Endothelial cell of umbilical vein (primary cell): ENCODE data around the gene RPA1. TPM values are rescaled to one million over a fixed set of nuclear protein-coding genes. Genes with fewer than 3 reads are reported as not detected.

Experiments
- BruUV-seq: library from RNA; stranded (reverse); fragments of 400-500 nt; replicated peaks from 2 replicates; lab custom pipeline; 2021; lab: Mats Ljungman, UMichigan
- CTCF ChIA-PET: fragments of 300-600, 350-600 bp; sonication (Branson Sonifier 250); formaldehyde crosslinking; loops from one replicate; lab custom pipeline; 2021; ENCODE audit warnings: antibody characterized with exemption, inconsistent platforms; lab: Charles Lee
- POLR2A ChIA-PET: fragments of 300-600, 350-600 bp; sonication (Branson Sonifier 250); formaldehyde crosslinking; loops from one replicate; lab custom pipeline; 2021; ENCODE audit warnings: antibody characterized with exemption, inconsistent platforms; lab: Charles Lee
- DNase-seq: peaks from one replicate; pipeline ENCODE4 v3.0.0-alpha.2; 2011; ENCODE audit warnings: low read depth, low spot score
- FAIRE-seq: peaks from 2 replicates; lab custom pipeline; 2011; peaks lifted over from hg19 to GRCh38; lab: Jason Lieb, UNC
- H2AFZ ChIP-seq: 2 replicates; pipeline ENCODE4 v1.6.0; 2012; ENCODE audit warnings: low read depth, low read length, control low read depth, inconsistent platforms
- H3K27ac ChIP-seq: 2 replicates; pipeline ENCODE4 v1.5.1; 2011; ENCODE audit warnings: low read depth, mild to moderate bottlenecking, control low read depth, low read length, moderate library complexity; ENCODE audit not compliant: insufficient read depth
- H3K27me3 ChIP-seq, 2 experiments: 2 replicates each; pipeline versions ENCODE4 v1.6.0 to v1.6.1; 2011; ENCODE audit warnings: low read length in 2 of 2, mixed read lengths in 1 of 2; ENCODE audit not compliant: control insufficient read depth in 2 of 2, insufficient read depth in 2 of 2
- H3K36me3 ChIP-seq, 2 experiments: 2 replicates in 1 of 2; 3 replicates in 1 of 2; pipeline ENCODE4 v1.5.1; 2011; ENCODE audit warnings: low read length in 2 of 2, mild to moderate bottlenecking in 1 of 2, moderate library complexity in 1 of 2; ENCODE audit not compliant: control insufficient read depth in 2 of 2, insufficient read depth in 2 of 2; ENCODE audit errors: extremely low read depth in 1 of 2
- H3K4me1 ChIP-seq: 3 replicates; pipeline ENCODE4 v1.5.1; 2011; ENCODE audit warnings: mild to moderate bottlenecking, low read length; ENCODE audit not compliant: control insufficient read depth, insufficient read depth; ENCODE audit errors: extremely low read depth
- H3K4me2 ChIP-seq: 2 replicates; pipeline ENCODE4 v1.6.1; 2011; ENCODE audit warnings: low read length, control low read depth, mixed read lengths; ENCODE audit not compliant: insufficient read depth
- H3K4me3 ChIP-seq, 3 experiments: fragments of 200-600 bp in 1 of 3; sonication (generic), shearing (Covaris generic) in 1 of 3; replicated peaks in 1 of 3; 2 replicates each; pipeline ENCODE4 v1.5.1; 2011 to 2016; ENCODE audit warnings: control low read depth in 3 of 3, low read length in 3 of 3, mild to moderate bottlenecking in 2 of 3, inconsistent platforms in 1 of 3, low read depth in 1 of 3, moderate library complexity in 1 of 3; ENCODE audit not compliant: insufficient read depth in 1 of 3
- H3K79me2 ChIP-seq: 2 replicates; pipeline ENCODE4 v1.6.0; 2012; ENCODE audit warnings: low read length, inconsistent platforms; ENCODE audit not compliant: control insufficient read depth, insufficient read depth
- H3K9ac ChIP-seq: replicated peaks from 2 replicates; pipeline ENCODE3; 2011; ENCODE audit warnings: low read length, control low read depth; ENCODE audit not compliant: insufficient read depth; ENCODE audit errors: extremely low read depth
- H3K9me1 ChIP-seq: replicated peaks from 3 replicates; pipeline ENCODE4 v1.6.0; 2011; ENCODE audit warnings: mild to moderate bottlenecking, low read length; ENCODE audit not compliant: control insufficient read depth, insufficient read depth; ENCODE audit errors: extremely low read depth
- H3K9me3 ChIP-seq: replicated peaks from 2 replicates; pipeline ENCODE4 v1.5.1; 2012; ENCODE audit warnings: low read length, inconsistent platforms; ENCODE audit not compliant: control insufficient read depth, insufficient read depth
- H4K20me1 ChIP-seq: replicated peaks from 2 replicates; pipeline ENCODE3; 2011; ENCODE audit warnings: mild to moderate bottlenecking, low read length; ENCODE audit not compliant: control insufficient read depth, insufficient read depth; ENCODE audit errors: extremely low read depth
- EZH2 ChIP-seq: IDR thresholded peaks from 2 replicates; pipeline ENCODE4 v1.6.1; 2012; ENCODE audit warnings: borderline replicate concordance, low read depth, mild to moderate bottlenecking, moderate library complexity, low read length, inconsistent platforms; ENCODE audit not compliant: severe bottlenecking
- FOS ChIP-seq: IDR thresholded peaks from 2 replicates; pipeline ENCODE4 v1.6.1; 2011; ENCODE audit warnings: mild to moderate bottlenecking, low read length, moderate library complexity, borderline replicate concordance; ENCODE audit not compliant: insufficient read depth
- GATA2 ChIP-seq: IDR thresholded peaks from 2 replicates; pipeline ENCODE4 v1.7.0; 2011; ENCODE audit warnings: low read depth, mild to moderate bottlenecking, moderate library complexity, mixed read lengths, low read length; ENCODE audit not compliant: insufficient read length, insufficient read depth
- JUN ChIP-seq: IDR thresholded peaks from 2 replicates; pipeline ENCODE4 v1.6.1; 2011; ENCODE audit warnings: borderline replicate concordance, low read depth; ENCODE audit not compliant: insufficient read length, insufficient read depth
- MYC ChIP-seq: IDR thresholded peaks from one replicate; pipeline ENCODE4 v1.6.1; 2011; ENCODE audit warnings: mild to moderate bottlenecking, low read depth, low read length
- POLR2A ChIP-seq: IDR thresholded peaks from 2 replicates; pipeline ENCODE4 v1.6.1; 2012; ENCODE audit warnings: low read depth, mild to moderate bottlenecking, control low read depth, low read length
- POLR2AphosphoS5 ChIP-seq: IDR thresholded peaks from 2 replicates; pipeline ENCODE4 v1.6.1; 2012; ENCODE audit warnings: low read depth, mild to moderate bottlenecking, control low read depth, low read length, moderate library complexity; ENCODE audit not compliant: insufficient read depth
- dilution Hi-C: fragments of 300-500 bp; cut with MboI; formaldehyde crosslinking; loops from one replicate; pipeline ENCODE4 v1.15.0; 2019; ENCODE audit warnings: low sequenced_read_pairs; ENCODE audit not compliant: extremely low pct_ligation_motif_present
- intact Hi-C: fragments of 100-400 bp; cut with micrococcal nuclease; formaldehyde crosslinking; loops from one replicate; pipeline ENCODE4 v1.10.0; 2022
- polyA plus RNA-seq, 4 experiments: library from polyadenylated mRNA; depleted of rRNA in 3 of 4; stranded (reverse) in 3 of 4; unstranded in 1 of 4; fragments of >200 nt; gene quantifications; 2 replicates each; pipeline versions ENCODE4 v1.2.1 to v1.2.3, GENCODE V29; 2011 to 2012; ENCODE audit warnings: missing spikeins in 1 of 4
- total RNA-seq: library from RNA; stranded (reverse); gene quantifications from 2 replicates; pipeline ENCODE4 v1.2.3, GENCODE V29; 2021
- TF ChIP-seq, protein P1 (sequence below), 2 donors: IDR thresholded peaks; 1 replicate in 1 of 2; 2 replicates in 1 of 2; pipeline ENCODE4 v1.5.1; 2011; ENCODE audit warnings: low read length in 2 of 2, mild to moderate bottlenecking in 2 of 2, moderate library complexity in 2 of 2, control low read depth in 1 of 2, inconsistent platforms in 1 of 2, low read depth in 1 of 2; ENCODE audit not compliant: insufficient read depth in 1 of 2; ENCODE audit errors: extremely low read depth in 1 of 2
- TF ChIP-seq, protein P2 (sequence below): IDR thresholded peaks from 2 replicates; pipeline ENCODE4 v1.6.1; 2011; ENCODE audit not compliant: insufficient read depth, insufficient read length

The RPA1 gene
- total and polyA plus RNA-seq, 2 donors (not counting 3 experiments of a cell fraction or from before 2014, with no cell fraction given), result 50.5 to 123 TPM

DNA sequence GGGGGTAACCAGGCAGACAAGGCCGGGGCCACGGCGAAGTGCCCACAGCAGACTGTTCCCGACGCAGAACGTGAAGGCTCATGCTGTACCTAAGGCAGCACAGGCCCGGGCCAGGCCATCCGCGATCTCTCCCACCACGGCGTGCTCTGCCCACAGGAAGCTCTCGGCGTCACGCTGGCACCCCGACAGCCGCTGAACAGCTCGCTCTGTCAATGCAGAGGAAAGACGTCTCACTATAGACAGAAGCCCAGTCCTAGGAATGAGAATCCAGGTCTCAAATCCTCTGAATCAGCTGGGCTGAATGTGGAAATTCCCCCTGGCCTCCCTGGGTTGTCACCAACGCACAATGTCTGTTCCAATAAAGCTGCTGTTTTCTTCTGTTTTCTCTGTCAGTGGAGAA, 46.5 kb upstream of the RPA1 start:
- H2AFZ ChIP-seq, result no peak overlapping the region
- TF ChIP-seq MYC, result no peak
- TF ChIP-seq POLR2AphosphoS5, result no peak
- no peak for TF ChIP-seq JUN
- no peak for TF ChIP-seq FOS
- no peak for TF ChIP-seq POLR2A
- TF ChIP-seq, protein P1, sequence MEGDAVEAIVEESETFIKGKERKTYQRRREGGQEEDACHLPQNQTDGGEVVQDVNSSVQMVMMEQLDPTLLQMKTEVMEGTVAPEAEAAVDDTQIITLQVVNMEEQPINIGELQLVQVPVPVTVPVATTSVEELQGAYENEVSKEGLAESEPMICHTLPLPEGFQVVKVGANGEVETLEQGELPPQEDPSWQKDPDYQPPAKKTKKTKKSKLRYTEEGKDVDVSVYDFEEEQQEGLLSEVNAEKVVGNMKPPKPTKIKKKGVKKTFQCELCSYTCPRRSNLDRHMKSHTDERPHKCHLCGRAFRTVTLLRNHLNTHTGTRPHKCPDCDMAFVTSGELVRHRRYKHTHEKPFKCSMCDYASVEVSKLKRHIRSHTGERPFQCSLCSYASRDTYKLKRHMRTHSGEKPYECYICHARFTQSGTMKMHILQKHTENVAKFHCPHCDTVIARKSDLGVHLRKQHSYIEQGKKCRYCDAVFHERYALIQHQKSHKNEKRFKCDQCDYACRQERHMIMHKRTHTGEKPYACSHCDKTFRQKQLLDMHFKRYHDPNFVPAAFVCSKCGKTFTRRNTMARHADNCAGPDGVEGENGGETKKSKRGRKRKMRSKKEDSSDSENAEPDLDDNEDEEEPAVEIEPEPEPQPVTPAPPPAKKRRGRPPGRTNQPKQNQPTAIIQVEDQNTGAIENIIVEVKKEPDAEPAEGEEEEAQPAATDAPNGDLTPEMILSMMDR (IDR thresholded peaks at IDR 0.05; ENCODE audit: extremely low read depth in 1 of 2, insufficient read depth in 1 of 2, low read depth in 1 of 2, low read length in 2 of 2), result no peak
- no peak for TF ChIP-seq GATA2
- TF ChIP-seq EZH2, result no peak
- TF ChIP-seq, protein P2, sequence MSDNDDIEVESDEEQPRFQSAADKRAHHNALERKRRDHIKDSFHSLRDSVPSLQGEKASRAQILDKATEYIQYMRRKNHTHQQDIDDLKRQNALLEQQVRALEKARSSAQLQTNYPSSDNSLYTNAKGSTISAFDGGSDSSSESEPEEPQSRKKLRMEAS, result no peak
- H3K4me1 ChIP-seq, result peaks cover 21% of the 10 kb centered on the region
- ChIA-PET CTCF (interaction anchor here (0.8 to 8.8 kb wide), 28 partner anchors 10 to 209 kb away, joined by 3 to 262 read pairs (median 5); partner anchors contain the start of genes SERPINF1 and WDR81), POLR2A (interaction anchor here (0.6 to 2.8 kb wide), 2 partner anchors 67 to 70 kb away, joined by 3 to 16 read pairs; no protein-coding TSS in a partner anchor)
- H3K27ac ChIP-seq, result no peak overlapping the region
- H3K79me2 ChIP-seq, result no peaks in the 10 kb centered on the region
- no peaks in the 10 kb centered on the region for H4K20me1 ChIP-seq
- H3K4me2 ChIP-seq, result no peak overlapping the region
- H3K9ac ChIP-seq, result no peak overlapping the region
- peaks cover 2% of the 10 kb centered on the region in 2 experiments for H3K36me3 ChIP-seq
- intact Hi-C loops (no loop called here), dilution Hi-C loops (no loop called here)
- BruUV-seq, result no TSS peak
- no peaks in the 10 kb centered on the region for H3K9me1 ChIP-seq
- DNase-seq (no peak), FAIRE-seq (no peak)
- no peaks in the 10 kb centered on the region for H3K9me3 ChIP-seq
- H3K27me3 ChIP-seq, result no peaks in the 10 kb centered on the region
- H3K4me3 ChIP-seq, result no peak overlapping the region
